HEK293 (cell line): ENCODE measurements around the gene CTNNA2.

Experiments used
- CTCF ChIA-PET: fragments of 350-600 bp; formaldehyde crosslinking; extraction: SDS; loops from one replicate; lab custom pipeline; 2021; ENCODE audit warnings: antibody characterized with exemption; lab: Yijun Ruan, JAX
- POLR2A ChIA-PET: fragments of 300-600 bp; formaldehyde crosslinking; extraction: SDS; loops from one replicate; lab custom pipeline; 2020; ENCODE audit warnings: antibody characterized with exemption, inconsistent platforms; lab: Yijun Ruan, JAX
- H3K27ac ChIP-seq: fragments of 200-500 bp; sonication (Bioruptor generic); 2 replicates; pipeline ENCODE4 v1.5.1; 2014; ENCODE audit warnings: low read depth, low read length, control low read depth, inconsistent platforms; ENCODE audit errors: extremely low read depth
- H3K36me3 ChIP-seq, 2 experiments: fragments of 200-500 bp in 1 of 2; sonication (Bioruptor generic) in 1 of 2; 1 replicate in 1 of 2; 2 replicates in 1 of 2; pipeline ENCODE4 v1.5.1; 2014 to 2017; ENCODE audit warnings: inconsistent platforms in 2 of 2, low read length in 2 of 2; ENCODE audit not compliant: control insufficient read depth in 2 of 2, insufficient read depth in 1 of 2
- H3K4me1 ChIP-seq: fragments of 200-500 bp; sonication (Bioruptor generic); 2 replicates; pipeline ENCODE4 v1.5.1; 2014; ENCODE audit warnings: mild to moderate bottlenecking, low read length, inconsistent platforms; ENCODE audit not compliant: control insufficient read depth, insufficient read depth
- H3K4me3 ChIP-seq: 2 replicates; pipeline ENCODE4 v1.5.1; 2011; ENCODE audit warnings: low read depth, mild to moderate bottlenecking, control low read depth, low read length, moderate library complexity
- H3K9me3 ChIP-seq: fragments of 200-500 bp; sonication (Bioruptor generic); 2 replicates; pipeline ENCODE4 v1.5.1; 2014; ENCODE audit warnings: low read depth, low read length, inconsistent platforms; ENCODE audit not compliant: control insufficient read depth, insufficient read depth
- BCL11A ChIP-seq: fragments of 450-650 bp; formaldehyde crosslinking; IDR thresholded peaks from 2 replicates; pipeline ENCODE4 v1.5.1; 2016; ENCODE audit warnings: low read depth, missing biosample characterization, missing genetic modification characterization
- HOXD13 ChIP-seq: sonication (generic); formaldehyde crosslinking; IDR thresholded peaks from 2 replicates; pipeline ENCODE4 v1.8.0; 2022; ENCODE audit warnings: missing genetic modification reagents, borderline replicate concordance
- INSM2 ChIP-seq: fragments of 450-650 bp; formaldehyde crosslinking; IDR thresholded peaks from 2 replicates; pipeline ENCODE4 v1.5.1; 2016; ENCODE audit warnings: missing biosample characterization, missing genetic modification characterization
- PBX3 ChIP-seq: sonication (generic); formaldehyde crosslinking; IDR thresholded peaks from 2 replicates; pipeline ENCODE4 v1.8.1; 2022; ENCODE audit warnings: mild to moderate bottlenecking, moderate library complexity, missing genetic modification reagents
- SP3 ChIP-seq: fragments of 450-650 bp; formaldehyde crosslinking; IDR thresholded peaks from 2 replicates; pipeline ENCODE4 v1.5.1; 2016; ENCODE audit warnings: missing biosample characterization, missing genetic modification characterization
- SP7 ChIP-seq: fragments of 450-650 bp; formaldehyde crosslinking; IDR thresholded peaks from 2 replicates; pipeline ENCODE4 v1.5.1; 2016; ENCODE audit warnings: missing biosample characterization, missing genetic modification characterization
- ZNF23 ChIP-seq: fragments of 450-650 bp; formaldehyde crosslinking; IDR thresholded peaks from 2 replicates; pipeline ENCODE4 v1.5.1; 2016; ENCODE audit warnings: missing biosample characterization, missing genetic modification characterization, borderline replicate concordance
- ZNF433 ChIP-seq: fragments of 450-650 bp; formaldehyde crosslinking; IDR thresholded peaks from 2 replicates; pipeline ENCODE4 v1.5.1; 2016; ENCODE audit warnings: missing biosample characterization, missing genetic modification characterization, low read depth
- ZNF600 ChIP-seq: fragments of 450-650 bp; formaldehyde crosslinking; IDR thresholded peaks from 2 replicates; pipeline ENCODE4 v1.5.1; 2016; ENCODE audit warnings: missing biosample characterization, missing genetic modification characterization
- ZNF624 ChIP-seq: fragments of 450-650 bp; formaldehyde crosslinking; IDR thresholded peaks from 2 replicates; pipeline ENCODE4 v1.5.1; 2017; ENCODE audit warnings: missing biosample characterization, missing genetic modification characterization
- ZNF747 ChIP-seq: fragments of 450-650 bp; formaldehyde crosslinking; IDR thresholded peaks from 2 replicates; pipeline ENCODE4 v1.5.1; 2016; ENCODE audit warnings: missing biosample characterization, missing genetic modification characterization
- ZNF76 ChIP-seq: fragments of 450-650 bp; formaldehyde crosslinking; IDR thresholded peaks from 2 replicates; pipeline ENCODE4; 2016; ENCODE audit warnings: low read depth, missing biosample characterization, missing genetic modification characterization, borderline replicate concordance
- ZNF777 ChIP-seq: fragments of 450-650 bp; formaldehyde crosslinking; IDR thresholded peaks from 2 replicates; pipeline ENCODE4 v1.5.1; 2017; ENCODE audit warnings: missing biosample characterization, missing genetic modification characterization, borderline replicate concordance
- ZNF837 ChIP-seq: fragments of 450-650 bp; formaldehyde crosslinking; IDR thresholded peaks from 2 replicates; pipeline ENCODE4 v1.5.1; 2016; ENCODE audit warnings: missing biosample characterization, missing genetic modification characterization
- ZSCAN18 ChIP-seq: fragments of 450-650 bp; formaldehyde crosslinking; IDR thresholded peaks from 2 replicates; pipeline ENCODE4 v1.5.1; 2016; ENCODE audit warnings: missing biosample characterization, missing genetic modification characterization
- TF ChIP-seq, protein P1 (sequence below): fragments of 450-650 bp; formaldehyde crosslinking; IDR thresholded peaks from 2 replicates; pipeline ENCODE4 v1.5.1; 2017; ENCODE audit warnings: missing biosample characterization, mild to moderate bottlenecking, missing genetic modification characterization, moderate library complexity
- TF ChIP-seq, protein P2 (sequence below): fragments of 450-650 bp; formaldehyde crosslinking; optimal IDR thresholded peaks from 2 replicates; pipeline ENCODE3; 2016; ENCODE audit warnings: missing biosample characterization, mild to moderate bottlenecking, missing genetic modification characterization

The CTNNA2 gene

DNA sequence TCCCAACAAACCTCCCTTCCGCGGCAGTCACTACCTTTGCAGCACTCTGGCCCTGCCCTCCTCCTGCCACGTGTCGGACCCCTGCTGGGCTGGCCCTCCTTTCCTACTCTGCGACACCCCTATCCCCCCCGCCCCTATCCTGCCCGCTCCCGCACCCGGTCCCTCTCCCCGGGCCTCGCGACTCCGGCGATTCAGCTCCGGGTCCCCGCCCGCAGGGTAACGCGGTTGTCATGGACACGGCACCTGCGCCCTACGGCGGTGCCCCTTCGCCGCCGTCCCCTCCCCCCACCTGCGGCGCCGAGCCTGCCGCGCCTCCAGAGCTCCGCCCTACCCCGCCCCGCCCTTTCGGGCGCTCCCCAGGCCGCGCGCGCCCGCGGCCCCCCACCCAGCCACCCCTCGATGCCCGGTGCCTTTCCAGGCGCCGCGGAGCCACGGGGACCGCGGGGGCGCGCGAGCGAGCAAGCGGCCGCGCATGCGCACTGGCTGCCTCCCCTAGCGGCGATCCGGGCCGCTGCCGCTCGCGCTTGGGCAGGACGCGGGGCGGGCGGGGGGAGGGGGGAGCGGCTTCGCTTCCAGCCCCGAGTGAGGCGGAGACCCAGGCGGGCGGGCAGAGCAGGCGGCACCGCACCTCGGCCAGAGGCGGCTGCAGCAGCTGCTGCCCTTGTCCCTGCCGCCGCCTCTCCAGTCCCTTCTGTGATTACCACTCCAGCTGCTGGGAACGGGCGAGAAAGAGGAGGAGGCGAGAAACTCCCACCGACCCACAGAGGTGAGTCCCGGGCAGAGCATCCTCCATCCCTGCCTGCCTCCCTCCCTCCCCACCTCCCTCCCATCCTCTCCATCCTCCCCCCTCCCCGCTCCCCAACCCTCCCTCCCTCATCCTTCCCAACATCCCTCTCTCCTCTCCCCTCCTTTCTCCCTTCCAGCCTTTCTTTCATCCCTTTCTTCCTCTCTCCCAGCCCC, at the start of gene CTNNA2 (continued):
- TF ChIP-seq ZNF433, result no peak
- TF ChIP-seq INSM2 (tag by site-specific recombination), result no peak
- no peak for TF ChIP-seq ZNF777 (tag by site-specific recombination)
- TF ChIP-seq SP3 (tag by site-specific recombination), result peak; percentile 40; the same call in 1 of the 2 replicates
- no peak for TF ChIP-seq SP7 (tag by site-specific recombination)
- TF ChIP-seq ZSCAN18 (tag by site-specific recombination), result no peak
- TF ChIP-seq, protein P1, sequence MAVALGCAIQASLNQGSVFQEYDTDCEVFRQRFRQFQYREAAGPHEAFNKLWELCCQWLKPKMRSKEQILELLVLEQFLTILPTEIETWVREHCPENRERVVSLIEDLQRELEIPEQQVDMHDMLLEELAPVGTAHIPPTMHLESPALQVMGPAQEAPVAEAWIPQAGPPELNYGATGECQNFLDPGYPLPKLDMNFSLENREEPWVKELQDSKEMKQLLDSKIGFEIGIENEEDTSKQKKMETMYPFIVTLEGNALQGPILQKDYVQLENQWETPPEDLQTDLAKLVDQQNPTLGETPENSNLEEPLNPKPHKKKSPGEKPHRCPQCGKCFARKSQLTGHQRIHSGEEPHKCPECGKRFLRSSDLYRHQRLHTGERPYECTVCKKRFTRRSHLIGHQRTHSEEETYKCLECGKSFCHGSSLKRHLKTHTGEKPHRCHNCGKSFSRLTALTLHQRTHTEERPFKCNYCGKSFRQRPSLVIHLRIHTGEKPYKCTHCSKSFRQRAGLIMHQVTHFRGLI (tag by site-specific recombination), result no peak
- no peak for TF ChIP-seq HOXD13 (CRISPR knock-in tag)
- TF ChIP-seq ZNF600 (tag by site-specific recombination), result no peak
- TF ChIP-seq, protein P2, sequence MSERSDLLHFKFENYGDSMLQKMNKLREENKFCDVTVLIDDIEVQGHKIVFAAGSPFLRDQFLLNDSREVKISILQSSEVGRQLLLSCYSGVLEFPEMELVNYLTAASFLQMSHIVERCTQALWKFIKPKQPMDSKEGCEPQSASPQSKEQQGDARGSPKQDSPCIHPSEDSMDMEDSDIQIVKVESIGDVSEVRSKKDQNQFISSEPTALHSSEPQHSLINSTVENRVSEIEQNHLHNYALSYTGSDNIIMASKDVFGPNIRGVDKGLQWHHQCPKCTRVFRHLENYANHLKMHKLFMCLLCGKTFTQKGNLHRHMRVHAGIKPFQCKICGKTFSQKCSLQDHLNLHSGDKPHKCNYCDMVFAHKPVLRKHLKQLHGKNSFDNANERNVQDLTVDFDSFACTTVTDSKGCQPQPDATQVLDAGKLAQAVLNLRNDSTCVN (tag by site-specific recombination), result peak; percentile 51
- no peak for TF ChIP-seq BCL11A
- no peak for TF ChIP-seq ZNF76
- TF ChIP-seq ZNF837 (tag by site-specific recombination), result no peak
- no peak for TF ChIP-seq PBX3 (CRISPR knock-in tag)

GRCh38 chr2:79487399-79487798, 25.5 kb upstream of the CTNNA2 start:
- Histone ChIP-seq H3K4me3 (no peak overlapping the region), H3K27ac (no peak overlapping the region), H3K4me1 (no peaks in the 10 kb centered on the region), H3K9me3 (no peaks in the 10 kb centered on the region), H3K36me3 (no peaks in the 10 kb centered on the region)
- TF ChIP-seq ZNF624 (tag by site-specific recombination), result no peak
- TF ChIP-seq ZNF747, result no peak
- TF ChIP-seq ZNF23, result no peak
- ChIA-PET CTCF (no interaction called here), POLR2A (no interaction called here)
